Right atrium auricular region (tissue), 2 donors: ENCODE measurements around the gene NTN3. TPM values are rescaled to one million over a fixed set of nuclear protein-coding genes. Genes with fewer than 3 reads are reported as not detected.

Experiments used
- DNase-seq: peaks from one replicate; pipeline ENCODE4 v3.0.0-alpha.2; 2019; ENCODE audit warnings: low spot score
- H3K27ac ChIP-seq, 2 donors: fragments of 200-600 bp; sonication (generic); 1 replicate in 1 of 2; 2 replicates in 1 of 2; pipeline ENCODE4 v1.5.1; 2016 to 2019
- H3K27me3 ChIP-seq, 2 donors: fragments of 200-600 bp; sonication (generic); one replicate each; pipeline versions ENCODE4 v1.5.1 to v1.6.0; 2017 to 2019
- H3K36me3 ChIP-seq: fragments of 200-600 bp; sonication (generic); one replicate; pipeline ENCODE4 v1.5.1; 2016
- H3K4me1 ChIP-seq, 2 donors: fragments of 200-600 bp; sonication (generic); one replicate each; pipeline versions ENCODE4 v1.5.1 to v1.6.0; 2017 to 2019
- H3K4me3 ChIP-seq, 2 donors: fragments of 200-600 bp; sonication (generic); 1 replicate in 1 of 2; 2 replicates in 1 of 2; pipeline ENCODE4 v1.5.1; 2017 to 2019; ENCODE audit warnings: mild to moderate bottlenecking in 1 of 2, moderate library complexity in 1 of 2
- H3K9me3 ChIP-seq, 2 donors: fragments of 200-600 bp; sonication (generic); one replicate each; pipeline ENCODE4 v1.5.1; 2019
- total RNA-seq, 2 donors: library from RNA; depleted of rRNA; stranded (reverse); fragments of >200 nt; gene quantifications; one replicate each; pipeline ENCODE4 v1.1.0, GENCODE V29; 2016
- TF ChIP-seq, protein P1 (sequence below), 2 donors: fragments of 200-600 bp; sonication (generic); IDR thresholded peaks; one replicate each; pipeline ENCODE4 v1.5.1; 2019; ENCODE audit warnings: antibody characterized with exemption in 2 of 2

NTN3 gene
- total RNA-seq, 2 donors from 2014 or later = 0.22 to 0.51 TPM

DNA sequence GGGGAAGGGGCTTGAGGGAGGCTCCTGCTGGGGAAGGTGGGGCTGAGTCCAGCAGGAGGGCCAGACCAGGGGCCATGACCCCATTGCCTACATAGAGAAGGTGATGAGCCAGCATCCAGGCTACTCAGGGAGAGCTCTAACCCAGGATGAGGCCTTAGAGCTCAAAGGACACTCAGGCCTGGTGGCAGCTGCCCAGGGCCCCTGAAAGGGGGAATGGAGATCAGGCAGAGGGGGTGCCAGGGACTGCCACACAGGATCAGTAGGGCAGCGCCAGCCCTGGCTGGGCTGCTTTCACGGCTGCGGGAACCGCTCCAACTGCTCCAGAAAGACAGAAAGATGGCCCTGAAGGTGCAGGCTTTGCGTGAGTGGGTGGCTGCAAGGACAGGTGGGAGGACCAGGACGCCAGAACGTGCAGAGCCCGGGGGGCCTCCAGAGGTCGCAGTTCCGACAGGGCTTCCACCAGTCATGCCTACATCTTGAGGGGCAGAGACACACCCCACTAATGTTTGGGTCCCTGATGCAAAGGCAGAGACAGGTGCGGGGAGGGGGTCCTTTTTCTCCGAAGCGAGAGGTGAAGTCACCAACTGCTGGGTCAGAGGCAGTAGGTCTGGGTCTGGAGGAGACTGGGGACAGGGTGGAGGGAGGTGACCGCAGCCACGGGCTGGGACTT is 41.8 kb downstream of the NTN3 start:
- no peak for DNase-seq
- H3K4me3 ChIP-seq = peak overlapping the region; percentile 91 to 98
- no peaks in the 10 kb centered on the region for H3K27me3 ChIP-seq
- TF ChIP-seq, protein P1, sequence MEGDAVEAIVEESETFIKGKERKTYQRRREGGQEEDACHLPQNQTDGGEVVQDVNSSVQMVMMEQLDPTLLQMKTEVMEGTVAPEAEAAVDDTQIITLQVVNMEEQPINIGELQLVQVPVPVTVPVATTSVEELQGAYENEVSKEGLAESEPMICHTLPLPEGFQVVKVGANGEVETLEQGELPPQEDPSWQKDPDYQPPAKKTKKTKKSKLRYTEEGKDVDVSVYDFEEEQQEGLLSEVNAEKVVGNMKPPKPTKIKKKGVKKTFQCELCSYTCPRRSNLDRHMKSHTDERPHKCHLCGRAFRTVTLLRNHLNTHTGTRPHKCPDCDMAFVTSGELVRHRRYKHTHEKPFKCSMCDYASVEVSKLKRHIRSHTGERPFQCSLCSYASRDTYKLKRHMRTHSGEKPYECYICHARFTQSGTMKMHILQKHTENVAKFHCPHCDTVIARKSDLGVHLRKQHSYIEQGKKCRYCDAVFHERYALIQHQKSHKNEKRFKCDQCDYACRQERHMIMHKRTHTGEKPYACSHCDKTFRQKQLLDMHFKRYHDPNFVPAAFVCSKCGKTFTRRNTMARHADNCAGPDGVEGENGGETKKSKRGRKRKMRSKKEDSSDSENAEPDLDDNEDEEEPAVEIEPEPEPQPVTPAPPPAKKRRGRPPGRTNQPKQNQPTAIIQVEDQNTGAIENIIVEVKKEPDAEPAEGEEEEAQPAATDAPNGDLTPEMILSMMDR (IDR thresholded peaks at IDR 0.05) = no peak
- no peaks in the 10 kb centered on the region for H3K36me3 ChIP-seq
- peaks cover 0 to 55% of the 10 kb centered on the region in 2 donors for H3K4me1 ChIP-seq
- peak overlapping the region; percentile 98 to 99 for H3K27ac ChIP-seq
- H3K9me3 ChIP-seq = no peaks in the 10 kb centered on the region

DNA sequence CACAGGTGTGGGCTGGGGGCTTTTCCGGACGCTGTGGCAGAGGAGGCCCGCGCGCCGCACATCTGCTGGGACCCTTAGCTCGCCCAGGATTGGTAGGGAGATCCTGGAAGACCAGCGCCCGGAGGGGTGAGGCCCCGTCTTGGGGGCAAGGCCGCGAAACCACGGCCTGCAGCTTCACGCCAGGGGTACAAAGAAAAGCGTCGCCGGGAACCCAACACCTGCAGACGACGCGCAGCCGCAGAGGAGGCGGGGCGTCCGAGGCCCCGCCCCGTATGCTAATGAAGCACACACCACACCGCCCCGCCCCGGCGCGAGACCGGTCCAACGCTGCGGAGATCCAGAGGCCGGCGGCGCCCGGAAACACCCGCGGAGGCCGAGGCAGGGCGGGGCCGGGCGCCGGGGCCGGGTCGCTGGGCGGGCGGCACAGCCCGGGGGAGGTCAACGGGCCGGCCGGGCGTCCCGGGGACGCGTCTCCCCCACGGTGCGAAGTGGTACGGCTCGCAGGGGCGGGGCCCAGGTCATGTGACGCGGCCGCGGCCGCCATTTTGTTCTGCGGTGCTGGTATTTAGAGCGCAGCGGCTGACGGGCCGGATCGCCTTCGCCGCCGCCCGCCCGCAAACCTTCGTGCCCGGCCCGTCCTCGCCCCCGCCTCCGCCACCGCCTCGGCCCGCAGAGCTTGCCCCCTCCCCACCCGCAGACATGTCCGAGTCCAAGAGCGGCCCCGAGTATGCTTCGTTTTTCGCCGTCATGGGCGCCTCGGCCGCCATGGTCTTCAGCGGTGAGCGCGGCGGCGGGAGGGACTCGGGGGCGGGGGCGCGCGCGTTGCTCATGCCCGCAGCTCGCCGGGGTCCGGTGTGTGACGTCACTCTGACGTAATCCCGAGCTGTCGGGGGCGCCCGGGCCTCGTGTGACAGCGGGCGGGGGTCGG is 42.6 kb downstream of the NTN3 start, which contains the start of gene ATP6V0C:
TSS of gene ATP6V0C (plus strand) at position 548 of the 928 bp plus-strand sequence. CDS start at position 700, 152 bp downstream.
- H3K9me3 ChIP-seq = no peaks in the 10 kb centered on the region
- no peaks in the 10 kb centered on the region for H3K36me3 ChIP-seq
- peak within 1 kb of the TSS; percentile 98 to 99 for H3K27ac ChIP-seq
- H3K27me3 ChIP-seq = no peaks in the 10 kb centered on the region
- H3K4me3 ChIP-seq = peak within 1 kb of the TSS; percentile 91 to 98
- peak; percentile 93 for DNase-seq
- H3K4me1 ChIP-seq = peaks cover 0 to 63% of the 10 kb centered on the region in 2 donors
- TF ChIP-seq, protein P1 (IDR thresholded peaks at IDR 0.05) = no peak

DNA sequence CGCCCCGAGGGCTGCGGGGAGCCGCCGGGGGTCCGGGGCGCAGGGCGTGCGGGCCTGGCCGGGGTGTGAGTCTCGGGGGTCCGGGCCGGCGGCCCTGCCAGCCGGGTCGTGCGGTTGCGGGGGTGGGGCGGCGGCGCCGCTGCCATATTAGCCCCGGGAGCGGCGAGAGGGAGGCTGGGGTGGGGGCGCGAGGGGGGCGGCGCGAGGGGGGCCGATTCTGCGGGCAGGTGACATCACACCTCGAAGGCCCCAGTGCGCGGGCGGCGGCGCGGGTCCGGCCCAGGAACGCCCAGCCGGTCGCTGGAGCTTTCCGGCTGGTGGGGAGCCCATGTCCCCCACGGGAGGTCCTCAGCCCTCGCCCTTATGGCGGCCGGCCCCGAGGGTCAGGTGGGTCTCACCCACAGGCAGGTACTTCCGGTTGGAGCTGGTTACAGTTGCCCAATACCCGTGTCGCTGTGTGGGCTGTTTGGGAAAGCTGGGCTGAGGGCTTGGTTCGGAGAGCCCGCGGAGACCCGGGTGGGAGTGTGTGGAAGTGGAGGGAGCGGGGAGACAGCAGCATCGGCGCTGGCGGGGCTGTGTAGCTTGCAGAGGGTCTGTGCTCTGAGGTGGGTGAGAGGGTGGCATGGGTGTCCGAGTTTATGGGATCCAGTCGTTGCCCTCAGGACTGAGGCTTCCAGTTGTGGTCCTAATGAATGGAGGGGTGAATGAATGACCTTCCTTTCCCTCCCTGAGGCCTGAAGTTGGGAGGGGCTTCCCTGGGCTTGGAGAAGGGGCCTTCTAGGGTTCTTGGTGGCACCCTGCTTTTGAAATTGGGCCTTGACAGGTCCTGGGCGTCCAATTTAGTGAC is 43.5 kb downstream of the NTN3 start:
- H3K27ac ChIP-seq = peak overlapping the region; percentile 98 to 99
- peak overlapping the region; percentile 91 to 98 for H3K4me3 ChIP-seq
- DNase-seq = no peak
- H3K9me3 ChIP-seq = no peaks in the 10 kb centered on the region
- no peaks in the 10 kb centered on the region for H3K36me3 ChIP-seq
- TF ChIP-seq, protein P1 (IDR thresholded peaks at IDR 0.05) = no peak
- no peaks in the 10 kb centered on the region for H3K27me3 ChIP-seq
- peaks cover 0 to 72% of the 10 kb centered on the region in 2 donors for H3K4me1 ChIP-seq

GRCh38 chr16:2515180-2515851 is 44.2 kb downstream of the NTN3 start:
- peaks cover 0 to 76% of the 10 kb centered on the region in 2 donors for H3K4me1 ChIP-seq
- no peaks in the 10 kb centered on the region for H3K27me3 ChIP-seq
- H3K9me3 ChIP-seq = no peaks in the 10 kb centered on the region
- no peaks in the 10 kb centered on the region for H3K36me3 ChIP-seq
- TF ChIP-seq, protein P1 (IDR thresholded peaks at IDR 0.05) = no peak
- DNase-seq = no peak
- peak overlapping the region; percentile 98 to 99 for H3K27ac ChIP-seq
- H3K4me3 ChIP-seq = peak overlapping the region; percentile 91 to 98
